GM19438 (cell line): ENCODE measurements around the gene SPG11.
"Not testable (repeated sequence)": the region's sequence is repeated elsewhere in the genome, so short reads cannot be mapped to it uniquely, and the experiment has no call there.

Experiments
- ATAC-seq: cut with Tn5 transposase; IDR thresholded peaks from one replicate; pipeline ENCODE4 v1.9.1; 2021; ENCODE audit warnings: low read depth; ENCODE audit not compliant: unreplicated experiment

Gene SPG11

GRCh38 chr15:44565387-44566154 is 97.9 kb downstream of the SPG11 start:
- ATAC-seq, result no peak

DNA sequence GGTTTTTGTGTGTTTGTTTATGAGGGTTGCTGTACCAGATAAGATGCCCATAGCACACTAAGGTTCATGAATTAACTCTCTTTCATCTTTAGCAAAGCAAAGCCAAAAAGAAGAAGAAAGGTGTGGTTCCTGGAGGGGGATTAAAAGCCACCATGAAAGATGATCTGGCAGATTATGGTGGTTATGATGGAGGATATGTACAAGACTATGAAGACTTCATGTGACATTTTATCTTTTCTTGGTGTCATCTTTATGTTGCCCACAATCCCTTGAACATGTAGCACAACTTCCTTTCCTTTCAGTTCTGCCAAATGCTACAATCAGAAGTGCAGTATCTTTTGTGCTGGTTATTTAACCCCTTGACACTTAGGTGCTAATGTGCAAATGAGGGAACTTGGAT is 102.5 kb downstream of the SPG11 start:
- ATAC-seq, result not testable (repeated sequence)

- no peak for ATAC-seq
Observed at GRCh38 chr15:44554934-44555723, 108.3 kb downstream of the SPG11 start.

DNA sequence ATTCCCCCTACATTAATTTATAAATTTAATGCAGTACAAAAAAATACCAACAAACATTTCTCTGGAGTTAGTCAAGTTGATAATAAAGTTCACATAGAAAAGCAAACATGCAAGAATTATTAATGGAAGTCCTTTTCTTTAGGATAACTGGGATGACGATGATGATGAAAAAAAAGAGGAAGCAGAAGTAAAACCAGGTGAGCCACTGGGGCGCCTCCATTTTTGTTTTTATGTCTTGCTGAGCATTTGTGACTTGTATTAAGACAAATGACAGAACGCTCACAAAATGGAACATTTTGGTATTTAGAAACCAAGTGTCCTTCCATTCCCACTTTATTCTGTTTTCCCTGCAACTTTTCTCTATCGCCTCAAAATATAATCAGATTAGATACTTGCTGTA is 112.7 kb downstream of the SPG11 start:
- no peak for ATAC-seq

DNA sequence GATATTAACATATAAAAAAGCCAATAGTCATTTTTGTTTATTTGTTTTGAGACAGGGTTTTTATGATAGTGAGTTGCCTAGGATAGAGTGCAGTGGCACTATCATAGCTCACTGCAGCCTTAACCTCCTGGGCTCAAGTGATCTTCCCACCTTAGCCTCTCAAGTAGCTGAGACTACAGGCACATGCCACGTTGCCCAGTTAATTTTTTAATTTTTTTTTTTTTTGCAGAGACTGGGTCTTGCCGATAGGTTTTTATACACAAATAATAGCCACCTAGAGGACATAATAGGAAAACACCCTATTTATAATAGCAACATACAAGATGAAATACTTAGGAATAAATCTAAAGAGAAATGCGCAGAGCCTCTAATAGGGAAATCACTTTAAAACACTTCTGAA is 113.2 kb downstream of the SPG11 start:
- ATAC-seq, result no peak

- ATAC-seq, result not testable (repeated sequence)
Observed at GRCh38 chr15:44549152-44549551, 114.3 kb downstream of the SPG11 start.

GRCh38 chr15:44545913-44546802 is 117.3 kb downstream of the SPG11 start:
- no peak for ATAC-seq

DNA sequence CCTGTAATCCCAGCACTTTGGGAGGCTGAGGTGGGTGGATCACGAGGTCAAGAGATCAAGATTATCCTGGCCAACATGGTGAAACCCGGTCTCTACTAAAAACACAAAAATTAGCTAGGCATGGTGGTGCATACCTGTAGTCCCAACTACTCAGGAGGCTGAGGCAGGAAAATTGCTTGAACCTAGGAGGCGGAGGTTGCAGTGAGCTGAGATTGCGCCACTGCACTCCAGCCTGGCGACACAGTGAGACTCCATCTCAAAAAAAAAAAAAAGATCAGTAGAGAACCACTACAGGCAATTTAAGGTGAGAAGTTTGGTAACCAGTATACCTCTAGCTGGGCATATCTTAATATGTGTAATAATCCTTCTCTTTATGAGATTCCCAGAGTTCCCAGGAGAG is 118.7 kb downstream of the SPG11 start:
- ATAC-seq, result not testable (repeated sequence)

DNA sequence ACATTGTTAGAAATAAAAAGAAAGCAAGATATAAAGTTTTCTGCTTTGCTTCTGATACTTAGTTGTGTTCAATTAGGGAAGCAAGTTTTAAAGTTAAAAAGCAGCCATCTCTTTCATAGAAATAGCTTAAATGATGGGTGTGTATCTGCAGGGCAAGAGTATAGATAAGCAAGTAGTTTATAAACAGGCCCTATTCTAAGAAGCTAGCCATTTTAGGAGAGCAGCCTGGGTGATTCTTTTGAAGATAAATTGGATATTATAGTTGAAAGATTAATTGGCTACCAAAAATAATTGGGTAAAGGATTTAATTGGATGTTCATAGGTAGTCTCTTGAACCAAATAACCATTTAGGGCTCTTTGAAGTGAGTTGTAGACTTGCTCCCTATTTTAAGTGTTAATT is 120.9 kb downstream of the SPG11 start:
- ATAC-seq, result no peak

DNA sequence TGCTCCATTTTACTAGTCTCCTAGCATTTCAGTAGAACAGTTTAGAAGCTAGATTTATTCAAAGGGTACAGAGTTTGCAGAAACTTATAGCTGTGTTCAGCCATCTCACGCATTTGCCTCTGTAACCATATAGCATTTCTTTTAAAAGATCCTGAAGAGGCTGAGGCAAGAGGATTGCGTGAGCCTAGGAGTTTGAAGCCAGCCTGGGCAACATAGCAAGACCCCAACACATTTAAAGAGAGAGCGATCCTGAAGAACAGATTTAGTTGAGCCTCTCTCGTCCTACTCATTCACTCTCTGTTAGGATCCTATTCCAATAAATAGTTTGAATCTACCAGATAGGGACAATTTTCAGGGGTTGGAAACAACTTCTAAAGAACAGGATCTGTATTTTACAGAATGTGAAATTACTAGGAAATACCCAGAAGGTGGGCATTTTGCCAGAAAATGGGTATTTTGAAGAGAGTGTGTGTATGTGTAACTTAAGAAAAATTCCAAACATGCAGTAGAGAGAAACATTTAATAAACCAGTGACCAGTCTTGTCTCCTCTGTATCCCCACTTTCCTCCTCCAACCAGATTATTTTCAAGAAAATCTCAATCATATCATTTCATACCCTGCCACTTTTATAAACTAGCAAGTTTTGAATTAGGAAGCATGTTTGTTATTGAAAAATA is 122.0 kb downstream of the SPG11 start:
- no peak for ATAC-seq

- no peak for ATAC-seq
Observed at GRCh38 chr15:44537735-44538240, 125.7 kb downstream of the SPG11 start.

DNA sequence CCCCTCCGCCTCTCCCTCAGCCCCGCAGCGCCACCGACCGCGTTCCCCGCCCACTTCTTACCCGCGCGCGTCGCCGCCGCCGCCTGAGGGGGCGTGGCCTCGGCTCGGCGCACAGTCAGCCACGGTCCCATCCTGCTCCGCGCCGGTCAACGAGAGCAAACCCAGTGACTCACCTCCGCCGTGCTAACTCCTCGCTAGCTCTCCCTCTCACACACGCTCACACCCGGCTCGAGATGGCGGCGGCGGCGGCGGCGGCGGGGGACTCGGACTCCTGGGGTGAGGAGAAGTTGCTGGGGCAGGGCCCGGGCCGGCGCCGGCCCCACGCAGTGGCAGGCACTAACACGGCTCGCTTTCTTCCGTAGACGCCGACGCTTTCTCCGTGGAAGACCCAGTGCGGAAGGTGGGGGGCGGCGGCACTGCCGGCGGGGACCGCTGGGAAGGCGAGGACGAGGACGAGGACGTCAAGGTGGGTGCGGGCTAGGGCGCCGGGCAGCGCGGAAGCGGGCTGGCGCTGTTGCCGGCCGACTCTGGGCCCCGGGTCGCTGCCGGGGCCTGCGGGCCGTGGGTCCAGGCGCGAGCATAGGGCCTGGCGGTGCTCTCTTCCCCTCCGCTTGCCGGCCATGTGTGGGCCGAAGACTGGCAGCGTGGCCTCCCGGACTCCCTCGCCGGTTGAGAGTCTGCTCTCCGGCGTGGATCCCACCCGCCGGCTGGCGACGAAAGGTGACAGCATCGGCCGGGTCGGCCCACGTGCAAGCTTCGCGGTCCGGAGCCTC is 126.3 kb downstream of the SPG11 start, which contains the start of gene EIF3J:
TSS of gene EIF3J (plus strand) at position 186 of the 773 bp plus-strand sequence. CDS start at position 234, 48 bp downstream.
- peak; percentile 86 for ATAC-seq

- ATAC-seq, result peak; percentile 53
Observed at GRCh38 chr15:44536302-44536961, 127.0 kb downstream of the SPG11 start.

GRCh38 chr15:44535523-44536301 is 127.8 kb downstream of the SPG11 start:
- ATAC-seq, result no peak

- ATAC-seq, result no peak
Observed at GRCh38 chr15:44535092-44535491, 128.4 kb downstream of the SPG11 start.

GRCh38 chr15:44532689-44533088 is 130.8 kb downstream of the SPG11 start:
- no peak for ATAC-seq

DNA sequence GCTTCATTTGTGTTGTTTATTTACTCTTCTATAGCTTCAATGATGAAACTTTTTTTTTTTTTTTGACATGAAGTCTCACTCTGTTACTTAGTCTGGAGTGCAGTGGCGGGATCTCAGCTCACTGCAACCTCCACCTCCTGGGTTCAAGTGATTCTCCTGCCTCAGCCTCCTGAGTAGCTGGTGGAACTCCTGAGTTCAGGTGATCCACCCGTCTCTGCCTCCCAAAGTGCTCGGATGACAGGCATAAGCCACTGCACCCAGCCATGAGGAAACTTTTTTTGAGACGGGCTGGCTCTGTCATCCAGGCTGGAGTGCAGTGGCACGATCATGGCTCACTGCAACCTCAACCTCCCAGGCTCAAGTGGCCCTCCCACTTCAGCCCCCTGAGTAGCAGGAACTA is 131.2 kb downstream of the SPG11 start:
- ATAC-seq, result not testable (repeated sequence)

DNA sequence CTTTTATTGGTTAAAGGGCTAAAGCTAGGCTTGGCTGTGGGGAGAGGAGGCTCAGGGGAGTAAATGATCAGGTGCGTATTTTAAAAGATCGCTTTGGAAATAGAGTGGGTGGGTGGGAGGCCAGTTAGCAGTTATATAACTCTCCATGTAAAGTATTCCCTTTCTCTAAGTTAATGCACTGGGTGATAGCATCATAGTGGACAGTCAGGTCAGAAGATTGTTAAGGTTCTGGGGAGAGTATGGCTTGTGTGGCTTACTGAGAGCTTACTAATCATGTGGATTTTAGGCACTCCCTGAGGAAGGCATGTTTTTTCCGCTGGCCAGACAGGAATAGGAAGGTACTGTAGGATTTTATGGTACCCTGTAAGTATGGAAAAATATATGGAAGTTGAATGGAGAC is 132.8 kb downstream of the SPG11 start:
- no peak for ATAC-seq
